NCI-H2029 (cell line): ENCODE results near the gene AMBP.
"Not testable (repeated sequence)": the region's sequence is repeated elsewhere in the genome, so short reads cannot be mapped to it uniquely, and the experiment has no call there.

ENCODE experiments used
- DNase-seq: peaks from one replicate; lab custom pipeline; 2025; lab: John Stamatoyannopoulos, UW

Gene AMBP

GRCh38 chr9:114050646-114051045, 27.5 kb downstream of the AMBP start:
- no peak for DNase-seq

GRCh38 chr9:114050226-114050568, 27.9 kb downstream of the AMBP start:
- no peak for DNase-seq

GRCh38 chr9:114049441-114050225, 28.5 kb downstream of the AMBP start:
- no peak for DNase-seq

GRCh38 chr9:114048533-114049415, 29.3 kb downstream of the AMBP start:
- DNase-seq, result no peak

- no peak for DNase-seq
These were observed 30.4 kb downstream of the AMBP start for GRCh38 chr9:114047717-114048116.

GRCh38 chr9:114046875-114047274, 31.2 kb downstream of the AMBP start:
- no peak for DNase-seq

GRCh38 chr9:114046237-114046755, 31.8 kb downstream of the AMBP start:
- DNase-seq, result no peak

- DNase-seq, result not testable (repeated sequence)
These were observed 34.4 kb downstream of the AMBP start for GRCh38 chr9:114043660-114044059.

GRCh38 chr9:114039484-114039883, 38.6 kb downstream of the AMBP start:
- DNase-seq, result no peak

GRCh38 chr9:114038724-114039313, 39.3 kb downstream of the AMBP start:
- no peak for DNase-seq

- DNase-seq, result no peak
These were observed 40.0 kb downstream of the AMBP start for GRCh38 chr9:114037961-114038723.

- no peak for DNase-seq
These were observed 40.9 kb downstream of the AMBP start for GRCh38 chr9:114037249-114037648.

GRCh38 chr9:114035845-114036801, 42.0 kb downstream of the AMBP start:
- DNase-seq, result no peak

- no peak for DNase-seq
These were observed 42.8 kb downstream of the AMBP start for GRCh38 chr9:114035221-114035844.

- DNase-seq, result no peak
These were observed 43.4 kb downstream of the AMBP start for GRCh38 chr9:114034661-114035062.

GRCh38 chr9:114034196-114034595, 43.9 kb downstream of the AMBP start:
- no peak for DNase-seq

- DNase-seq, result no peak
These were observed 44.5 kb downstream of the AMBP start for GRCh38 chr9:114033397-114034103.

GRCh38 chr9:114031948-114032840, 45.9 kb downstream of the AMBP start:
- no peak for DNase-seq
